Hepatocyte (in vitro differentiated cells): Measurements from ENCODE around the gene MAGEF1. TPM values are rescaled to one million over a fixed set of nuclear protein-coding genes. Genes with fewer than 3 reads are reported as not detected.
A peak's percentile ranks its signal among the peaks of the same experiment; 100 is the strongest.

ENCODE experiments used
- DNase-seq: peaks from one replicate; pipeline ENCODE4 v3.0.0-alpha.2; 2016; ENCODE audit warnings: low spot score
- H2AFZ ChIP-seq: fragments of 200-600 bp; sonication (generic); 2 replicates; pipeline ENCODE4 v1.6.0; 2016; ENCODE audit warnings: antibody characterized with exemption, mild to moderate bottlenecking
- H3K27ac ChIP-seq: fragments of 200-600 bp; sonication (generic); 2 replicates; pipeline ENCODE4 v1.5.1; 2016; ENCODE audit warnings: mild to moderate bottlenecking
- H3K27me3 ChIP-seq: fragments of 200-600 bp; sonication (generic); 2 replicates; pipeline ENCODE4 v1.6.1; 2016
- H3K36me3 ChIP-seq: fragments of 200-600 bp; sonication (generic); replicated peaks from 2 replicates; pipeline ENCODE4 v1.5.1; 2016; ENCODE audit warnings: low read depth; ENCODE audit not compliant: insufficient read depth
- H3K4me1 ChIP-seq: fragments of 200-600 bp; sonication (generic); 2 replicates; pipeline ENCODE4 v1.5.1; 2016; ENCODE audit warnings: mild to moderate bottlenecking, moderate library complexity; ENCODE audit not compliant: insufficient read depth
- H3K4me2 ChIP-seq: fragments of 200-600 bp; sonication (generic); 2 replicates; pipeline ENCODE4 v1.6.0; 2016
- H3K4me3 ChIP-seq: fragments of 200-600 bp; sonication (generic); 2 replicates; pipeline ENCODE4 v1.5.1; 2016; ENCODE audit warnings: mild to moderate bottlenecking
- H3K79me2 ChIP-seq: fragments of 200-600 bp; sonication (generic); 2 replicates; pipeline ENCODE4 v1.6.0; 2017; ENCODE audit warnings: mild to moderate bottlenecking
- H3K9me2 ChIP-seq: fragments of 200-600 bp; sonication (generic); replicated peaks from 2 replicates; pipeline ENCODE4 v1.6.0; 2017; ENCODE audit warnings: mild to moderate bottlenecking; ENCODE audit not compliant: insufficient read depth
- H3K9me3 ChIP-seq: fragments of 200-600 bp; sonication (generic); 2 replicates; pipeline ENCODE4 v1.5.1; 2016; ENCODE audit warnings: low read depth, mild to moderate bottlenecking
- H4K20me1 ChIP-seq: fragments of 200-600 bp; sonication (generic); 2 replicates; pipeline ENCODE4 v1.6.0; 2016; ENCODE audit warnings: mild to moderate bottlenecking; ENCODE audit not compliant: insufficient read depth, poor library complexity, severe bottlenecking
- EZH2 ChIP-seq: fragments of 200-600 bp; sonication (generic); IDR thresholded peaks from 2 replicates; pipeline ENCODE4 v1.6.1; 2016; ENCODE audit warnings: antibody characterized with exemption, mild to moderate bottlenecking, borderline replicate concordance
- EZH2phosphoT487 ChIP-seq: fragments of 200-600 bp; sonication (generic); IDR thresholded peaks from one replicate; pipeline ENCODE4 v1.6.1; 2018; ENCODE audit warnings: antibody characterized with exemption, mild to moderate bottlenecking, low read depth, moderate library complexity; ENCODE audit not compliant: unreplicated experiment, severe bottlenecking
- WGBS: methylation state at CpG from one replicate; pipeline ENCODE4 v1.1.6; 2016; ENCODE audit warnings: low lambda C conversion rate; ENCODE audit errors: missing lambda C conversion rate; 5-methylcytosine and 5-hydroxymethylcytosine counted together
- polyA plus RNA-seq: library from polyadenylated mRNA; unstranded; fragments of >200 nt; fragmentation: Nextera tagmentation; extraction: Ambion mirVana; gene quantifications from 2 replicates; pipeline ENCODE4 v1.2.1, GENCODE V29; 2016
- total RNA-seq: library from RNA; depleted of rRNA; stranded (reverse); fragments of >200 nt; gene quantifications from 2 replicates; pipeline ENCODE4 v1.2.3, GENCODE V29; 2014
- TF ChIP-seq, protein P1 (sequence below): fragments of 200-600 bp; sonication (generic); IDR thresholded peaks from 2 replicates; pipeline ENCODE4 v1.5.1; 2016; ENCODE audit warnings: antibody characterized with exemption, mild to moderate bottlenecking; ENCODE audit not compliant: poor library complexity

MAGEF1 gene
- total and polyA plus RNA-seq, 2 experiments from 2014 or later, result 57.6 to 74.4 TPM

DNA sequence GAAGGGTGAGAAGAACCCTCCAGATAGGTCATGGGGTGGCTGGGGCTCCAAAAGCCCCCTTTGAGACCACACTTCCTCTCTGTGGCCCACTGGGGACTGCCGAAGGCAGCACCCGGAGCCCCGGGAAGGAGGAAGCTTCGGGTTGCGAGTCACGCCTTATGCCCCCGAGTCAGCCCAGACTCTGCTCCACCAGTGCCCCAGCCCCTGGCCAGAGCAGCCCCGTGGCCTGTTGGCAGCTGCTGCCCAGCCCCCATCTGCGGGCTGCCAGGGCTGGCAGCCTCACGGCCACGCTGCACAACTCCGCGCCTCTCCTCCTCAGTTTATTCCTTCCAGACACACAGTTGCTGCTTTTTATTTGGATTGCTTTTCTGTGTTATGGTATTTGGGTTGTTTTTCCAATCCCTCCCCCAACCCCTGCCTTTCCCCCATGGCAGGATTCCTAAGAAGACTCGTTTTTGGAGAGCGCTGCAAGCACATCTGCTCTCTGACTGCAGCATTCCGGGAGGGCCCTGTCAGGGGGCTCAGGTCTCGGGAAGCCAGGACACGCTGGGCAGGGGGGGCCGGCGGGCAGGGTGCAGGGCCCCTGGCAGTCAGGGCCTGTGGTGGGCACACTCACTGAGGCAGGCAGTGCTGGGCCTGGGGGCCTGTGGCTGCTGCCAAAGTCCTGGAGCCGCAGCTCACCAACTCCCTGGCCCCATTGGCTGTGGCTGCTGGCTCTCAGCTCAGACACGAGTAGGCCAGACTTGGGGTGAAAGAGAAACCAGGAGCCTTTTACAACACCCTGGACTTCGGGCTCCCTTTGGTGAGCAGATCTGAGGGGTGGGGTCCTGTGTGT, 20.2 kb downstream of the MAGEF1 start:
- no peaks in the 10 kb centered on the region for H3K36me3 ChIP-seq
- no peak overlapping the region for H3K4me3 ChIP-seq
- peak overlapping the region; percentile 96 for H3K27ac ChIP-seq
- TF ChIP-seq, protein P1, sequence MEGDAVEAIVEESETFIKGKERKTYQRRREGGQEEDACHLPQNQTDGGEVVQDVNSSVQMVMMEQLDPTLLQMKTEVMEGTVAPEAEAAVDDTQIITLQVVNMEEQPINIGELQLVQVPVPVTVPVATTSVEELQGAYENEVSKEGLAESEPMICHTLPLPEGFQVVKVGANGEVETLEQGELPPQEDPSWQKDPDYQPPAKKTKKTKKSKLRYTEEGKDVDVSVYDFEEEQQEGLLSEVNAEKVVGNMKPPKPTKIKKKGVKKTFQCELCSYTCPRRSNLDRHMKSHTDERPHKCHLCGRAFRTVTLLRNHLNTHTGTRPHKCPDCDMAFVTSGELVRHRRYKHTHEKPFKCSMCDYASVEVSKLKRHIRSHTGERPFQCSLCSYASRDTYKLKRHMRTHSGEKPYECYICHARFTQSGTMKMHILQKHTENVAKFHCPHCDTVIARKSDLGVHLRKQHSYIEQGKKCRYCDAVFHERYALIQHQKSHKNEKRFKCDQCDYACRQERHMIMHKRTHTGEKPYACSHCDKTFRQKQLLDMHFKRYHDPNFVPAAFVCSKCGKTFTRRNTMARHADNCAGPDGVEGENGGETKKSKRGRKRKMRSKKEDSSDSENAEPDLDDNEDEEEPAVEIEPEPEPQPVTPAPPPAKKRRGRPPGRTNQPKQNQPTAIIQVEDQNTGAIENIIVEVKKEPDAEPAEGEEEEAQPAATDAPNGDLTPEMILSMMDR, result no peak
- TF ChIP-seq EZH2phosphoT487 (no peak), EZH2 (no peak)
- peak overlapping the region; percentile 34 for H3K4me2 ChIP-seq
- H4K20me1 ChIP-seq, result no peaks in the 10 kb centered on the region
- H3K9me3 ChIP-seq, result no peaks in the 10 kb centered on the region
- H3K79me2 ChIP-seq, result no peaks in the 10 kb centered on the region
- no peak overlapping the region for H2AFZ ChIP-seq
- peak; percentile 70 for DNase-seq
- peaks cover 67% of the 10 kb centered on the region for H3K4me1 ChIP-seq
- H3K9me2 ChIP-seq, result no peaks in the 10 kb centered on the region
- WGBS, result 52% methylated on average over 23 of the region's 23 CpGs
- no peaks in the 10 kb centered on the region for H3K27me3 ChIP-seq

DNA sequence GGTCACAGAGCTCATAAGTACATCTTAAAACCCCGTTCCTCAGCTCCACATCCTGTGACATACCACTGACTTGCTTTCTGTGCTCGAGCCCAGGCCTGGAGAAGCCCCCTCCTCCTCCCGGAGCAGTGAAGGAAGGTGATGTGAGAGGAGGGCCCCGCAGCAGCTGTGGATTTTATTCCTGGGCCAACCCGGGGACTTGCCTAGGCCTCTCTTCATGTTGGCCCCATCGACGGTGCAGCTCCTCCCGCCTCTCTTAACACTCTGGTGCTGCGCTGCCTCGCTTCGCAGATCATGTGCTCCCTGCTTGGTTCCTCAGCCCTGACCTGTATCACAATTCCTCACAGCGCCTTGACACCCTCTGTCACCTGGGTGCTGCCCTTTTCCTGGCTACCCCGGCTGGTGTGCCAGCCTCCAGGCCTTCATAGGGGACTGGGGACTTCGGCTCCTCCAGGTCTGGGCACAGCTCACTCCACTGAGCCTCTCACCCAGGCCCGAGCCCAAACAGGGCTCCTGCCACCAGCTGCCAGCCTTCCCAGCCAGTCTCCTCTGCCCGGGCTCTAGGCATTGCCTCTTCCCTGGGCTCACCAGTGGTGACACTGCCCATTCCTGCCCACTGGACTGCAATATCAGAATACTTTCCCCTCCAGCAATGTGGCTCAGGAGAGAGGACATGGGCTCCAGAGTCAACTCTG, 21.5 kb downstream of the MAGEF1 start:
- Histone ChIP-seq H3K27ac (peak overlapping the region; percentile 96), H2AFZ (no peak overlapping the region), H3K4me1 (peaks cover 72% of the 10 kb centered on the region), H3K4me3 (no peak overlapping the region), H3K27me3 (no peaks in the 10 kb centered on the region), H3K4me2 (no peak overlapping the region), H3K36me3 (no peaks in the 10 kb centered on the region), H4K20me1 (no peaks in the 10 kb centered on the region), H3K79me2 (no peaks in the 10 kb centered on the region), H3K9me2 (no peaks in the 10 kb centered on the region), H3K9me3 (no peaks in the 10 kb centered on the region)
- no peak for TF ChIP-seq EZH2
- TF ChIP-seq, protein P1, result no peak
- TF ChIP-seq EZH2phosphoT487, result no peak
- no peak for DNase-seq
- 76% methylated on average over 16 of the region's 16 CpGs for WGBS

DNA sequence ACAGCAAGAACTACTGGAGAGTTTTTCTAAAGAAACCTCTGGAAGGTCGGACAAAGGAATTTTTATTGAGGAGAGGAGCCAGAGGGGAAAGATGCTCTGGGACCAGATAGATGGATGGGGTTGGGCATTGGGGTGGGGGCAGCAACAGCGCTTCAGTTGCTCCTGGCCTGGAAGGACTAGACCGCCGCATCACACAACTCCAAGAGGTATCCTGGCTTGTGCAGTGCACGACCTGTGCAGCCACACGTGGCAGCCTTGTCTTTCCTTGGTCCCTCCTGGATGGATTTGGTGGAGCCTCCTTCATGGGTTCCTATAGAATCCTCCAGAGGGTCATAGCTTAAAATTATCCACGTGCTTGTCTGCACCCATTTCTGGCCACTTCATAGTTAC, 23.0 kb downstream of the MAGEF1 start:
- no peak for DNase-seq
- Histone ChIP-seq H3K27me3 (no peaks in the 10 kb centered on the region), H2AFZ (no peak overlapping the region), H3K79me2 (no peaks in the 10 kb centered on the region), H3K27ac (peak overlapping the region; percentile 78), H3K9me3 (no peaks in the 10 kb centered on the region), H3K36me3 (no peaks in the 10 kb centered on the region), H3K4me1 (peaks cover 71% of the 10 kb centered on the region), H4K20me1 (no peaks in the 10 kb centered on the region), H3K9me2 (no peaks in the 10 kb centered on the region), H3K4me2 (no peak overlapping the region), H3K4me3 (no peak overlapping the region)
- no peak for TF ChIP-seq EZH2phosphoT487
- no peak for TF ChIP-seq EZH2
- TF ChIP-seq, protein P1, result no peak
- 71% methylated on average over 7 of the region's 7 CpGs for WGBS
